ENCODE data around the gene PPP3CA.

- TF ChIP-seq CTCF (conservative IDR thresholded peaks at IDR 0.05 in 1 of 2, IDR thresholded peaks at IDR 0.05 in 1 of 2; ENCODE audit: low read depth in 1 of 2, low read length in 2 of 2), result no peak
- no peak for TF ChIP-seq EZH2 (IDR thresholded peaks at IDR 0.05; ENCODE audit: low read length, missing control alignments)
Observed at GRCh38 chr4:101055392-101055791, 291.9 kb downstream of the PPP3CA start.
